ENCODE results near the gene ABI3BP. TPM values are rescaled to one million over a fixed set of nuclear protein-coding genes. Genes with fewer than 3 reads are reported as not detected.

The ABI3BP gene
- total and polyA plus RNA-seq, 10 of the 15 experiments (the other 5 are each of a cell fraction or from before 2014, with no cell fraction given) = 0.03 to 0.42 (median 0.11) TPM; not detected in 4

DNA sequence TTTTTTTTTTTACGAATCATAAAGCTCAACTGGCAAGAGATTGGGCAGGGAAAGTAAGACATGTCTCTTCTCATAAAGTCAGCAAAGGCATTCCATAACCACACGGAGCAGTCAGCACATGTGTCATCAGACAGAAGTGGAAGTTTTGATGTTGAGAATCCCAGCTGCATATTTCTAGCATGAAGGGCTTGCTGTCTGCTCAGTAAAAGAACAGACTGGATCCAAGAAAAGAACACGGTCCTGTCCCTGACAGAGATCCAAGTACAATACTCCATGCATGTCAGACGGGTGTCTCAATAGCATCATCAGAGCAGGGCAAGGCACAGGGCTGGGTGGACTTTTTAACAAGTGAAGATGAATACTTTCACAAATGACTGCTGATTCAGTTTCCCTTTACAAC, 38.2 kb downstream of the ABI3BP start:
- POLR2A ChIA-PET = no interaction called here
- in situ Hi-C loops (cut with MboI) (no loop called here), intact Hi-C loops (cut with micrococcal nuclease; ENCODE audit: unreplicated experiment) (no loop called here)
- no peak overlapping the region for H2AFZ ChIP-seq (ENCODE audit: control insufficient read depth, low read depth, low read length)
- DNase-seq (ENCODE audit: low read depth, low spot score) (no peak), ATAC-seq (no peak), FAIRE-seq (no peak)
- no peaks in the 10 kb centered on the region for H3K36me3 ChIP-seq (ENCODE audit: control insufficient read depth in 2 of 2, insufficient read depth in 2 of 2, low read length in 1 of 2)
- H3K79me2 ChIP-seq (ENCODE audit: control insufficient read depth, insufficient read depth, low read length) = no peaks in the 10 kb centered on the region
- BruUV-seq (replicated peaks) = no TSS peak
- WGBS (ENCODE audit: insufficient coverage, insufficient replicate concordance, low lambda C conversion rate, missing lambda C conversion rate) = 20% methylated on average over 4 of the region's 4 CpGs
- RAD21 ChIA-PET (ENCODE audit: unreplicated experiment) = interaction anchor here (0.7 kb wide), 1 partner anchor 329 kb away, joined by 5 read pairs; no protein-coding TSS in a partner anchor
- CTCF ChIA-PET = no interaction called here
- H3K4me2 ChIP-seq (ENCODE audit: control insufficient read depth, insufficient read depth) = no peak overlapping the region
- SMC1A ChIA-PET (ENCODE audit: uncharacterized antibody, unreplicated experiment) = no interaction called here
- H3K9ac ChIP-seq (ENCODE audit: control insufficient read depth, insufficient read depth, low read length) = no peak overlapping the region
- H3K27me3 ChIP-seq (replicated peaks in 1 of 2; ENCODE audit: control insufficient read depth in 2 of 2, insufficient read depth in 2 of 2, low read length in 1 of 2) = no peaks in the 10 kb centered on the region
- no peaks in the 10 kb centered on the region; the same call in 2 of the 3 replicates for H3K9me3 ChIP-seq (replicated peaks; ENCODE audit: control insufficient read depth, insufficient read depth, low read length)
- no peaks in the 10 kb centered on the region for H3K4me1 ChIP-seq (ENCODE audit: control insufficient read depth, insufficient read depth, low read length)
- no peak overlapping the region for H3K4me3 ChIP-seq
- TF ChIP-seq SIN3A (IDR thresholded peaks at IDR 0.05; ENCODE audit: low read depth, low read length) (no peak), STAT3 (IDR thresholded peaks at IDR 0.05; ENCODE audit: low read depth, low read length) (no peak), SMARCA5 (IDR thresholded peaks at IDR 0.05) (no peak), STAT1 (conservative IDR thresholded peaks at IDR 0.05) (no peak), ZNF24 (IDR thresholded peaks at IDR 0.05) (no peak), SREBF1 (IDR thresholded peaks at IDR 0.05; ENCODE audit: low read length) (no peak), SP1 (IDR thresholded peaks at IDR 0.05; ENCODE audit: low read depth, low read length) (no peak), MTA2 (IDR thresholded peaks at IDR 0.05; ENCODE audit: low read depth) (no peak), ZNF384 (IDR thresholded peaks at IDR 0.05; ENCODE audit: borderline replicate concordance, low read depth, low read length) (no peak), TCF12 (IDR thresholded peaks at IDR 0.05; ENCODE audit: low read depth, low read length) (no peak), MTA3 (IDR thresholded peaks at IDR 0.05; ENCODE audit: borderline replicate concordance, low read length) (no peak), CHD4 (IDR thresholded peaks at IDR 0.05) (no peak), HSF1 (IDR thresholded peaks at IDR 0.05; ENCODE audit: low read depth, low read length) (no peak), BCL11A (IDR thresholded peaks at IDR 0.05; ENCODE audit: low read depth, low read length) (no peak), TCF3 (IDR thresholded peaks at IDR 0.05; ENCODE audit: borderline replicate concordance, insufficient read depth, low read depth, low read length) (no peak), CREB1 (IDR thresholded peaks at IDR 0.05; ENCODE audit: low read depth) (no peak)
- H4K20me1 ChIP-seq (ENCODE audit: control insufficient read depth, insufficient read depth) = no peaks in the 10 kb centered on the region
- H3K27ac ChIP-seq (ENCODE audit: control insufficient read depth, insufficient read depth) = no peak overlapping the region
